ENCODE data around the gene LRIG2. TPM values are rescaled to one million over a fixed set of nuclear protein-coding genes. Genes with fewer than 3 reads are reported as not detected.

Gene LRIG2
- total RNA-seq, 1 experiment from 2014 or later = 13.5 TPM

DNA sequence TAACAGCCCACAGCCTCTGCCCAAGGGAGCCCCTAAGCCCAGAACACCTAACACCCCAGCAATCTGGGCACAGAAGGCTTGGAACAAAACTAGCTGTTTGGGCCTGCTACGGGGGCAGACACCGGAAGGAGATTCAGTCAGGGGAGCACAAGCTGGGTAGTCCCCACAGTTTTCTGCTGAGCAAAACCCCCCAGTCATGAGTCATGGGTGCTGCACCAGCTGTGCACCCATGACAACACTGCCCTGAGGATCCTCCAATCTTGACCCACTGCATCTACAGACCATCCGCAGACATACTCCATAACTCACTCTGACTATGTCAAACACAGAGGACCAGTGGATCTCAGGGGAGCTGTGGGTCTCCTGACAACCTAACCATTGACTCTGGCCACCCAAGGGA is 105.1 kb downstream of the LRIG2 start (continued):
- TF ChIP-seq, protein P1, sequence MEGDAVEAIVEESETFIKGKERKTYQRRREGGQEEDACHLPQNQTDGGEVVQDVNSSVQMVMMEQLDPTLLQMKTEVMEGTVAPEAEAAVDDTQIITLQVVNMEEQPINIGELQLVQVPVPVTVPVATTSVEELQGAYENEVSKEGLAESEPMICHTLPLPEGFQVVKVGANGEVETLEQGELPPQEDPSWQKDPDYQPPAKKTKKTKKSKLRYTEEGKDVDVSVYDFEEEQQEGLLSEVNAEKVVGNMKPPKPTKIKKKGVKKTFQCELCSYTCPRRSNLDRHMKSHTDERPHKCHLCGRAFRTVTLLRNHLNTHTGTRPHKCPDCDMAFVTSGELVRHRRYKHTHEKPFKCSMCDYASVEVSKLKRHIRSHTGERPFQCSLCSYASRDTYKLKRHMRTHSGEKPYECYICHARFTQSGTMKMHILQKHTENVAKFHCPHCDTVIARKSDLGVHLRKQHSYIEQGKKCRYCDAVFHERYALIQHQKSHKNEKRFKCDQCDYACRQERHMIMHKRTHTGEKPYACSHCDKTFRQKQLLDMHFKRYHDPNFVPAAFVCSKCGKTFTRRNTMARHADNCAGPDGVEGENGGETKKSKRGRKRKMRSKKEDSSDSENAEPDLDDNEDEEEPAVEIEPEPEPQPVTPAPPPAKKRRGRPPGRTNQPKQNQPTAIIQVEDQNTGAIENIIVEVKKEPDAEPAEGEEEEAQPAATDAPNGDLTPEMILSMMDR (IDR thresholded peaks at IDR 0.05 in 2 of 3, conservative IDR thresholded peaks at IDR 0.05 in 1 of 3; ENCODE audit: borderline replicate concordance in 1 of 3, insufficient read depth in 1 of 3, low read depth in 2 of 3, low read length in 2 of 3) = no peak
- TF ChIP-seq POLR2AphosphoS5 (IDR thresholded peaks at IDR 0.05; ENCODE audit: low read depth, low read length) = no peak

DNA sequence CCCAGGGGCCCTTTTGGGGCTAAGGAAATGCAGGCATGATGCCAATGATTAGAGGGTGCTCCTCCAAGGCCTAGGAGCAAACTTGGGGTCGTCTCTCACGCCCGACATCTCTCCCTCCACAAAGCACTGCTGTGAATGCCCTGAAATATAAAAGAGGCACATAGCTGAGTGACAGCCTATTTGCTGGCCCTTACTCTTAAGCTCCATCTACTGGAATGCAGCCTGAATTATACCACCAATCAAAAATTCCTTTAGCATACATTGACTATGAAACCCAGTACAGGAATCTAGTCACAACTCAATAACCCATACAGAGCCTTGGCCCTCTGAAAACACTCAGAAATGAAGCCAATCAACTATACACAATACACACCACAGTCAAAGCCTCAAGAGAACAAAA is 105.5 kb downstream of the LRIG2 start:
- ChIA-PET RAD21 (ENCODE audit: low non-redundant PET in 1 of 2, low total read pairs in 2 of 2, uncharacterized antibody in 2 of 2, unreplicated experiment in 2 of 2) (no interaction called here), CTCF (interaction anchor here (1.5 kb wide), 1 partner anchor 106 kb away, joined by 3 read pairs; the partner anchor contains the start of gene LRIG2), POLR2A (no interaction called here)
- no peaks in the 10 kb centered on the region for H3K9me3 ChIP-seq (ENCODE audit: control insufficient read depth in 1 of 2, insufficient read depth in 1 of 2, low read depth in 1 of 2, low read length in 2 of 2)
- TF ChIP-seq, protein P2, sequence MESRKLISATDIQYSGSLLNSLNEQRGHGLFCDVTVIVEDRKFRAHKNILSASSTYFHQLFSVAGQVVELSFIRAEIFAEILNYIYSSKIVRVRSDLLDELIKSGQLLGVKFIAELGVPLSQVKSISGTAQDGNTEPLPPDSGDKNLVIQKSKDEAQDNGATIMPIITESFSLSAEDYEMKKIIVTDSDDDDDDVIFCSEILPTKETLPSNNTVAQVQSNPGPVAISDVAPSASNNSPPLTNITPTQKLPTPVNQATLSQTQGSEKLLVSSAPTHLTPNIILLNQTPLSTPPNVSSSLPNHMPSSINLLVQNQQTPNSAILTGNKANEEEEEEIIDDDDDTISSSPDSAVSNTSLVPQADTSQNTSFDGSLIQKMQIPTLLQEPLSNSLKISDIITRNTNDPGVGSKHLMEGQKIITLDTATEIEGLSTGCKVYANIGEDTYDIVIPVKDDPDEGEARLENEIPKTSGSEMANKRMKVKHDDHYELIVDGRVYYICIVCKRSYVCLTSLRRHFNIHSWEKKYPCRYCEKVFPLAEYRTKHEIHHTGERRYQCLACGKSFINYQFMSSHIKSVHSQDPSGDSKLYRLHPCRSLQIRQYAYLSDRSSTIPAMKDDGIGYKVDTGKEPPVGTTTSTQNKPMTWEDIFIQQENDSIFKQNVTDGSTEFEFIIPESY (IDR thresholded peaks at IDR 0.05; ENCODE audit: extremely low read depth, insufficient replicate concordance, low read length) = no peak
- 0 out of 2 replicates have a peak, but pooled peaks have one; percentile 15 for TF ChIP-seq RAD21 (IDR thresholded peaks at IDR 0.05; ENCODE audit: low read depth)
- no peak overlapping the region for H2AFZ ChIP-seq (ENCODE audit: low read depth, low read length, poor library complexity, severe bottlenecking)
- no peak overlapping the region for H3K4me3 ChIP-seq (replicated peaks in 1 of 2; ENCODE audit: low read depth in 1 of 2, low read length in 2 of 2)
- DNase-seq (ENCODE audit: low read depth, low spot score) (no peak), ATAC-seq (peak; percentile 55; the same call in 1 of the 2 replicates)
- intact Hi-C loops (cut with micrococcal nuclease) = no loop called here
- no peaks in the 10 kb centered on the region for H3K27me3 ChIP-seq (ENCODE audit: insufficient read depth, low read length)
- no TSS peak for BruUV-seq (replicated peaks)
- H4K20me1 ChIP-seq (ENCODE audit: insufficient read depth) = no peaks in the 10 kb centered on the region
- no peaks in the 10 kb centered on the region for H3K4me1 ChIP-seq (ENCODE audit: control insufficient read depth in 1 of 2, insufficient read depth in 2 of 2, low read length in 2 of 2)
- H3K36me3 ChIP-seq (ENCODE audit: control insufficient read depth in 1 of 2, insufficient read depth in 2 of 2, low read length in 2 of 2) = no peaks in the 10 kb centered on the region
- H3K4me2 ChIP-seq (ENCODE audit: low read length) = no peak overlapping the region
- H3K79me2 ChIP-seq (ENCODE audit: insufficient read depth, low read length) = no peaks in the 10 kb centered on the region
- H3K27ac ChIP-seq (ENCODE audit: low read depth, low read length) = no peak overlapping the region
- no peaks in the 10 kb centered on the region for H3K9me2 ChIP-seq (ENCODE audit: insufficient read depth)
- no peak overlapping the region for H3K9ac ChIP-seq (ENCODE audit: low read length)

Other genes with a start within 250 kb of the LRIG2 start
- gene SLC16A1, start 117.0 kb upstream of the LRIG2 start, total RNA-seq (2021; ENCODE audit: unreplicated experiment) = 96.7 TPM